Measurements from ENCODE around the gene ADAMTSL1. TPM values are rescaled to one million over a fixed set of nuclear protein-coding genes. Genes with fewer than 3 reads are reported as not detected.

ADAMTSL1 gene
- total RNA-seq, 1 experiment from 2014 or later, result 1.2 TPM

- Histone ChIP-seq H2AK5ac (ENCODE audit: insufficient read length, low read length) (no peak overlapping the region), H3K23ac (ENCODE audit: insufficient read length, low read depth, low read length) (no peak overlapping the region), H3K79me2 (ENCODE audit: insufficient read depth, low read length) (no peaks in the 10 kb centered on the region), H2BK20ac (ENCODE audit: low read depth, low read length, poor library complexity, severe bottlenecking) (no peak overlapping the region), H3K9me3 (ENCODE audit: control insufficient read depth, low read depth, low read length) (no peaks in the 10 kb centered on the region), H3K27me3 (ENCODE audit: insufficient read depth, low read length) (no peaks in the 10 kb centered on the region), H2AFZ (ENCODE audit: low read length) (no peak overlapping the region), H3K23me2 (ENCODE audit: insufficient read length, low read depth, low read length, poor library complexity, severe bottlenecking) (no peaks in the 10 kb centered on the region), H4K5ac (ENCODE audit: insufficient read length, low read depth, low read length) (no peak overlapping the region), H3K18ac (ENCODE audit: insufficient read length, low read depth, low read length) (no peak overlapping the region), H4K91ac (ENCODE audit: insufficient read length, low read depth, low read length) (no peak overlapping the region), H3K4me2 (ENCODE audit: insufficient read depth, insufficient read length, low read length) (no peak overlapping the region), H3K56ac (ENCODE audit: insufficient read length, low read depth, low read length) (no peak overlapping the region), H3K4ac (ENCODE audit: low read depth, low read length) (no peak overlapping the region), H3K79me1 (ENCODE audit: insufficient read depth, low read depth, low read length, poor library complexity, severe bottlenecking) (no peaks in the 10 kb centered on the region), H4K8ac (replicated peaks; ENCODE audit: insufficient read length, low read depth, low read length) (no peak overlapping the region), H3K9ac (ENCODE audit: extremely low read depth, insufficient read length, low read length) (no peak overlapping the region), H4K20me1 (ENCODE audit: control insufficient read depth, insufficient read depth, insufficient read length) (no peaks in the 10 kb centered on the region), H2BK12ac (ENCODE audit: insufficient read length, low read depth, low read length) (no peak overlapping the region), H3T11ph (ENCODE audit: low read length) (no peak overlapping the region), H3K14ac (ENCODE audit: insufficient read depth, low read length) (no peak overlapping the region), H3K27ac (ENCODE audit: insufficient read length, low read depth, low read length) (no peak overlapping the region), H3K4me1 (ENCODE audit: insufficient read depth, low read length) (peaks cover 2% of the 10 kb centered on the region; the same call in 1 of the 2 replicates), H2BK120ac (ENCODE audit: low read depth, low read length, poor library complexity, severe bottlenecking) (no peak overlapping the region), H2BK15ac (ENCODE audit: low read depth, low read length) (no peak overlapping the region), H2BK5ac (ENCODE audit: insufficient read length, low read length) (no peak overlapping the region)
- WGBS (ENCODE audit: extremely low coverage, insufficient read length, low lambda C conversion rate), result no CpG with 5 or more reads among the region's 3 CpGs
- H3K27me3 Mint-ChIP-seq (ENCODE audit: low read depth), result no peaks in the 10 kb centered on the region
- peaks cover 3 to 17% of the 10 kb centered on the region in 2 experiments; a peak in 2 of 4 replicates for H3K4me1 Mint-ChIP-seq
- H3K36me3 Mint-ChIP-seq (ENCODE audit: insufficient read depth in 1 of 3, low read depth in 3 of 3), result no peaks in the 10 kb centered on the region
- H3K27ac Mint-ChIP-seq, result no peak overlapping the region; a peak in 1 of 7 replicates
- no peaks in the 10 kb centered on the region for H3K9me3 Mint-ChIP-seq
- no peak overlapping the region for H3K4me3 Mint-ChIP-seq
- DNase-seq, result no peak
- no peak for TF ChIP-seq CTCF (conservative IDR thresholded peaks at IDR 0.05)
Measured at GRCh38 chr9:18493451-18493993, 19.6 kb downstream of the ADAMTSL1 start.

Data from H9 (cell line).